Fibroblast of the aortic adventitia (primary cell): ENCODE results near the gene PCF11. TPM values are rescaled to one million over a fixed set of nuclear protein-coding genes. Genes with fewer than 3 reads are reported as not detected.

Source experiments
- DNase-seq: peaks from one replicate; pipeline ENCODE4 v3.0.0-alpha.2; 2010; ENCODE audit warnings: low read depth
- H3K4me3 ChIP-seq: 2 replicates; pipeline ENCODE4 v1.5.1; 2011; ENCODE audit warnings: low read depth, mild to moderate bottlenecking, control low read depth, low read length, moderate library complexity
- total RNA-seq: library from RNA; depleted of rRNA; stranded (reverse); fragments of >200 nt; gene quantifications from 2 replicates; pipeline ENCODE4 v1.2.3, GENCODE V29; 2012; ENCODE audit warnings: low replicate concordance
- TF ChIP-seq, protein P1 (sequence below): IDR thresholded peaks from 2 replicates; pipeline ENCODE4 v1.5.1; 2011; ENCODE audit warnings: mild to moderate bottlenecking, low read length, control low read depth, inconsistent platforms; ENCODE audit not compliant: insufficient read depth

PCF11 gene
- total RNA-seq, 1 donor = 47.7 TPM

DNA sequence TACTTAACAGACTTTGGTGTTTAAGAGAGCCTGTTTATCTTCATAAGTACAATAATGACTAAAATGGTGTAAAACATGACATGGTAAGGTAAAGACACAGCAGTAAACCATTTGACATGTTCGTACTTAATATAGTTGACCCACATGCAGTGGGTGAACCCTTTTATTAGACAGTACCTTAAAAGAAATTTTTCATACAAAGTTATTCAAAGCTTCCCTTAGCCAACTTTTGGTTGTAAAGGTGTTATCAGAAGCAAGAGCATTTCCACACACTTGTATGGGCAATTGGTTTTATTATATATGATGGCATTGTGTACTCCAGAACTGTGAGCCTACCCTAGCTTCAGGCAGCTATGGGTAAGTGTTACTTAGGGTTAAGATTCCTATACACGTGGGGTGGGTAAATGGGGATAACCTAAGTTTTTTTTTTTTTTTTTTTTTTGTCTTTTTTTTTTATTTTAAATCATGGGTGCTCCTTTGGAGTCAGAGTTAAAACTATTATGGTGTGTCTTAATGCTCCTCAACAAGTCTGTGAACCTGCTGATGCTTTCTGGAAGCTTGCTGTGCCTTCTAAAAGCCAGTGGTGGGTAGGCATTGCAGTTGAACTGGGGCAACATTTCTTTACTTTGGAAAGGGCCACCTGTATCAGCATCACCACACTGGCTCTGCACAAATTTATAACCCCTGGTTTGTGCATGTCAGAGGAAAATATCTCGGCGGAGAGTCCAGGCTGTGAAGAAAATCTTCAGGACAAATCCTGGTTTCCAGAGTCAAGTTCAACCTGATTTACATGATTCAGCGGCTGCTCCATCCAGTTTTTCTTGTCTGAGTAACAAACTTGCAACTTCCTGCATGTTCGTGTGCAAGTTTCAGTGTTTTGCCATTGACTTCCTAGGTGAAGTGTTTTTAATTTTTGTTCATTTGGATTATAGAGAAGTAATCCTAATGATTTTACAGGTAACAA is 3.3 kb downstream of the PCF11 start:
- peak; percentile 57 for DNase-seq
- TF ChIP-seq, protein P1, sequence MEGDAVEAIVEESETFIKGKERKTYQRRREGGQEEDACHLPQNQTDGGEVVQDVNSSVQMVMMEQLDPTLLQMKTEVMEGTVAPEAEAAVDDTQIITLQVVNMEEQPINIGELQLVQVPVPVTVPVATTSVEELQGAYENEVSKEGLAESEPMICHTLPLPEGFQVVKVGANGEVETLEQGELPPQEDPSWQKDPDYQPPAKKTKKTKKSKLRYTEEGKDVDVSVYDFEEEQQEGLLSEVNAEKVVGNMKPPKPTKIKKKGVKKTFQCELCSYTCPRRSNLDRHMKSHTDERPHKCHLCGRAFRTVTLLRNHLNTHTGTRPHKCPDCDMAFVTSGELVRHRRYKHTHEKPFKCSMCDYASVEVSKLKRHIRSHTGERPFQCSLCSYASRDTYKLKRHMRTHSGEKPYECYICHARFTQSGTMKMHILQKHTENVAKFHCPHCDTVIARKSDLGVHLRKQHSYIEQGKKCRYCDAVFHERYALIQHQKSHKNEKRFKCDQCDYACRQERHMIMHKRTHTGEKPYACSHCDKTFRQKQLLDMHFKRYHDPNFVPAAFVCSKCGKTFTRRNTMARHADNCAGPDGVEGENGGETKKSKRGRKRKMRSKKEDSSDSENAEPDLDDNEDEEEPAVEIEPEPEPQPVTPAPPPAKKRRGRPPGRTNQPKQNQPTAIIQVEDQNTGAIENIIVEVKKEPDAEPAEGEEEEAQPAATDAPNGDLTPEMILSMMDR = no peak
- peak overlapping the region; percentile 95 for H3K4me3 ChIP-seq

DNA sequence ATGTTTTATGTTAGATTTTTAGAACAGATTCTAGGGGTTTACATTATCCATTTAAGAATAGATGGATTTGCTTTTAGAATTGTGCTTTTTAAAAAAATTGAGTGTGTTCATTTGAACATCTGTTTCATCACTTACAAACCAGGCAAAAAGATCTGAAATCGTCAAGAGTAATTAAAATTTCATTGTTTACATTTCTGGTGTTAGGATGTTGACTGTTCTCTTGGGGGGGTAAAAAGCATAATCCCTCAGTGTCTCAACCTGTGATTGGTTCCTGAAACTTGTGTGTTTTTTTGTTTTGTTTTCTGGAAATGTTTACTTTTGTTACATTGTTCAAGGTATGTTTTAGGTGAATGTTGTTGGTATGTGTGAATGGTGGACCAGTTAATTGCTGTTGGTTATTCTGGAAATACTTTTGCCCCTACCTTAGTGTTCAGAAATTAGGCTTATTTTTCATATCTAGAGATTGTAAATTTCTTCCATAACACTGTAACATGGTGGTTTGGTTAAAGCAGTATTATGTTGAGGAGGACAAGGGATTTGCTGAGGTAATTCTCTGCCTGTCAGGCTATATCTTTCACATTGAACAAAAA is 4.8 kb downstream of the PCF11 start:
- TF ChIP-seq, protein P1 = no peak
- no peak for DNase-seq
- H3K4me3 ChIP-seq = no peak overlapping the region

DNA sequence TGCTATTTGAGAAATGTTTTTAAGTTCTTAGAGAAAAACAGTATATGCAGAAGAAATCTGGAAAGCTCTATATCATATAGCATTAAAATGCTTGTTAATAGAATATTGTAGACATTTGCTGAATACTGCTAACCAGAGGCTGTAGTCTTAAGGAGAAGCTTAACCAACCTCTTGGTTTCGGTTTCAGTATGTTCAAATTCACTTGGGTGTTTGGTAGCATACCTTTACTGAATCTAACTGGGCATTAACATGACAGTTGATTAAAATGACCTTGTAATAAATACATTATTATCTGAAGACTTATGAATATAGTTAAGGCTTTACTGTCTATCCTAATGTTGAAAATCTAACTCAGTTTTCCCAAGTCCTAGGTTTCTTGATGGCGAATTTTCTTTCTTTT is 5.4 kb downstream of the PCF11 start:
- peak; percentile 40 for DNase-seq
- no peak overlapping the region for H3K4me3 ChIP-seq
- TF ChIP-seq, protein P1 = no peak

DNA sequence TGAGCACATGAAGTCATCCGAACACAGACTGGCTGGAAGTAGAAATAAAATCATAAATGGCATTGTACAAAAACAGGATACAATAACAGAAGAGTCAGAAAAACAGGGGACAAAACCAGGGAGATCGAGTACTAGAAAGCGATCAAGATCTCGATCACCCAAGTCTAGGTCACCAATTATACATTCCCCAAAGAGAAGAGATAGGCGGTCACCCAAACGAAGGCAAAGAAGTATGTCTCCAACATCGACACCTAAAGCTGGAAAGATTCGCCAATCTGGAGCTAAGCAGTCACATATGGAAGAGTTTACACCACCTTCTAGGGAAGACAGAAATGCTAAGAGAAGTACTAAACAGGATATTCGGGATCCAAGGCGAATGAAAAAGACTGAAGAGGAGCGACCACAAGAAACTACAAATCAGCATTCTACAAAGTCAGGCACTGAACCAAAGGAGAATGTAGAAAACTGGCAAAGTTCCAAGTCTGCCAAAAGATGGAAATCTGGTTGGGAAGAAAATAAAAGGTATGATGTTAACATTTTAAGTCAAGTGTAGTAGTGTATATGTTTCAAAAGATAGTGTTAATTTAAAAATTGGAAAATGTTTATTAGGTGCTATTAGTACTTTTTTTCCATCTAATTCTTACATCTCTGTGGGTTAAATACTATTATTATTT is 9.4 kb downstream of the PCF11 start:
- H3K4me3 ChIP-seq = no peak overlapping the region
- DNase-seq = no peak
- TF ChIP-seq, protein P1 = no peak

DNA sequence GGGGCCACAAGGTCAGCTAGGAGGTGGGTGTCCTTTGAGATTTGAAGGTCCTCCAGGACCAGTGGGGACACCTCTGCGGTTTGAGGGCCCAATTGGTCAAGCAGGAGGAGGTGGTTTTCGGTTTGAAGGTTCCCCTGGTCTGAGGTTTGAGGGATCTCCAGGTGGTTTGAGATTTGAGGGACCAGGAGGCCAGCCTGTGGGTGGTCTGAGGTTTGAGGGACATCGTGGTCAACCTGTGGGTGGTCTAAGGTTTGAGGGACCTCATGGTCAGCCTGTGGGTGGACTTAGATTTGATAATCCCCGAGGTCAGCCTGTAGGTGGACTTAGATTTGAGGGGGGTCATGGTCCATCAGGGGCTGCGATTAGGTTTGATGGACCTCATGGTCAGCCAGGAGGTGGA is 11.8 kb downstream of the PCF11 start:
- TF ChIP-seq, protein P1 = no peak
- no peak overlapping the region for H3K4me3 ChIP-seq
- no peak for DNase-seq

DNA sequence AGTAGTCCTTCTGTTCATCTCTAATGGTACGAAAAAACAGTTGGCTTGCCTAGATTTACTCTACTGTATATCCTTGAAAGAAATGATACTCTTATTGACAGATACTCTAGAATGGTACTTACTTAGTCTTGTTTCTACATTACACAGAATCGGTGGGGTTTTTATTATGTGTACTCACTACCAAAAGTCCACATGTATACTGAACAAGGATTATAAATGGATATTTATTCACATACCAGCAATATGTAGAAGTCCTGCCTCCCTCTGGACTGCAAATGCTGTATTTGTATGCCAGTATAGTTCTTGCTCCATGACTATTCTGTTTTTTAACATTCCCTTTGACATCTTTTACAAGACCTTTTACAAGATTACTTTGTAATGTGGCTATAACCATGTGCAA is 13.9 kb downstream of the PCF11 start:
- peak overlapping the region; percentile 28 for H3K4me3 ChIP-seq
- DNase-seq = no peak
- TF ChIP-seq, protein P1 = no peak
